Cardiac fibroblast (primary cell): ENCODE data around the gene PDE9A.

Experiments
- DNase-seq, 2 donors: peaks; one replicate each; pipeline versions ENCODE4 v3.0.0 to v3.0.0-alpha.2; 2010; ENCODE audit warnings: low read depth in 2 of 2
- H3K4me3 ChIP-seq, 2 donors: replicated peaks in 1 of 2; 1 replicate in 1 of 2; 2 replicates in 1 of 2; pipeline ENCODE4 v1.5.1; 2011; ENCODE audit warnings: low read depth in 2 of 2, low read length in 2 of 2, mild to moderate bottlenecking in 2 of 2, moderate library complexity in 1 of 2
- CTCF ChIP-seq: IDR thresholded peaks from one replicate; pipeline ENCODE4 v1.5.1; 2011; ENCODE audit warnings: low read depth, mild to moderate bottlenecking, low read length, inconsistent platforms

Gene PDE9A

GRCh38 chr21:42668298-42668992 is 15.0 kb downstream of the PDE9A start:
- no peak for DNase-seq
- no peak for TF ChIP-seq CTCF
- no peak overlapping the region for H3K4me3 ChIP-seq

- peak; percentile 29 for TF ChIP-seq CTCF
- H3K4me3 ChIP-seq: no peak overlapping the region
- peak; percentile 18 to 58 for DNase-seq
Observed at GRCh38 chr21:42669041-42669440, 15.6 kb downstream of the PDE9A start.

- no peak for TF ChIP-seq CTCF
- H3K4me3 ChIP-seq: no peak overlapping the region
- no peak for DNase-seq
Observed at GRCh38 chr21:42670058-42670880, 16.8 kb downstream of the PDE9A start.

GRCh38 chr21:42670884-42671283 is 17.5 kb downstream of the PDE9A start:
- no peak for TF ChIP-seq CTCF
- DNase-seq: no peak
- no peak overlapping the region for H3K4me3 ChIP-seq

- H3K4me3 ChIP-seq: no peak overlapping the region
- TF ChIP-seq CTCF: no peak
- DNase-seq: no peak
Observed at GRCh38 chr21:42671778-42672593, 18.6 kb downstream of the PDE9A start.

- TF ChIP-seq CTCF: no peak
- no peak overlapping the region for H3K4me3 ChIP-seq
- peak; percentile 9 to 86 for DNase-seq
Observed at GRCh38 chr21:42672699-42673458, 19.5 kb downstream of the PDE9A start.
